Measurements from ENCODE around the gene MDC1. TPM values are rescaled to one million over a fixed set of nuclear protein-coding genes. Genes with fewer than 3 reads are reported as not detected.

MDC1 gene
- total RNA-seq, 4 donors from 2014 or later: 3.6 to 8.9 (median 6.2) TPM

GRCh38 chr6:30651143-30651542 is 65.9 kb downstream of the MDC1 start:
- in situ Hi-C loops (cut with MboI; ENCODE audit: low sequenced_read_pairs in 4 of 4): loop anchor here in 1 of 4 donors (25.0 kb wide), 1 partner anchor 436 kb away; no protein-coding TSS in a partner anchor
- Histone ChIP-seq H3K36me3 (peaks cover 2 to 63% of the 10 kb centered on the region in 2 donors), H3K27me3 (no peaks in the 10 kb centered on the region), H3K9me3 (no peaks in the 10 kb centered on the region), H3K4me1 (peaks cover 11 to 15% of the 10 kb centered on the region in 2 donors), H3K27ac (no peak overlapping the region), H3K4me3 (no peak overlapping the region)
- ATAC-seq (no peak), DNase-seq (no peak)
- intact Hi-C loops (cut with DNase I; ENCODE audit: low total_unique reads): no loop called here
- TF ChIP-seq, protein P1, sequence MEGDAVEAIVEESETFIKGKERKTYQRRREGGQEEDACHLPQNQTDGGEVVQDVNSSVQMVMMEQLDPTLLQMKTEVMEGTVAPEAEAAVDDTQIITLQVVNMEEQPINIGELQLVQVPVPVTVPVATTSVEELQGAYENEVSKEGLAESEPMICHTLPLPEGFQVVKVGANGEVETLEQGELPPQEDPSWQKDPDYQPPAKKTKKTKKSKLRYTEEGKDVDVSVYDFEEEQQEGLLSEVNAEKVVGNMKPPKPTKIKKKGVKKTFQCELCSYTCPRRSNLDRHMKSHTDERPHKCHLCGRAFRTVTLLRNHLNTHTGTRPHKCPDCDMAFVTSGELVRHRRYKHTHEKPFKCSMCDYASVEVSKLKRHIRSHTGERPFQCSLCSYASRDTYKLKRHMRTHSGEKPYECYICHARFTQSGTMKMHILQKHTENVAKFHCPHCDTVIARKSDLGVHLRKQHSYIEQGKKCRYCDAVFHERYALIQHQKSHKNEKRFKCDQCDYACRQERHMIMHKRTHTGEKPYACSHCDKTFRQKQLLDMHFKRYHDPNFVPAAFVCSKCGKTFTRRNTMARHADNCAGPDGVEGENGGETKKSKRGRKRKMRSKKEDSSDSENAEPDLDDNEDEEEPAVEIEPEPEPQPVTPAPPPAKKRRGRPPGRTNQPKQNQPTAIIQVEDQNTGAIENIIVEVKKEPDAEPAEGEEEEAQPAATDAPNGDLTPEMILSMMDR (IDR thresholded peaks at IDR 0.05 in 4 of 5, conservative IDR thresholded peaks at IDR 0.05 in 1 of 5): no peak
- no peak for TF ChIP-seq POLR2A (IDR thresholded peaks at IDR 0.05)

Other genes with a start within 250 kb of the MDC1 start
- gene HLA-E, start 227.8 kb downstream of the MDC1 start, total RNA-seq: 100 to 1,000 TPM; 135 to 248 (median 157) TPM
- 10 to 100 TPM; 13.2 to 16.0 (median 14.9) TPM for gene GNL1, start 160.8 kb downstream of the MDC1 start, total RNA-seq
- 1 to 10 TPM in 3 of 4 donors, under 1 TPM in 1; 0.75 to 1.6 (median 1.3) TPM for gene PRR3, start 160.0 kb downstream of the MDC1 start, total RNA-seq
- gene ABCF1, start 145.8 kb downstream of the MDC1 start, total RNA-seq: 100 to 1,000 TPM in 3 of 4 donors, 10 to 100 TPM in 1; 55.8 to 122 (median 111) TPM
- gene PPP1R10, start 100.0 kb downstream of the MDC1 start, total RNA-seq: 10 to 100 TPM; 24.1 to 31.5 (median 27.0) TPM
- gene MRPS18B, start 99.4 kb downstream of the MDC1 start, total RNA-seq: 100 to 1,000 TPM; 155 to 211 (median 167) TPM
- 1 to 10 TPM in 2 of 4 donors, under 1 TPM in 2; 0.73 to 7.8 (median 1.7) TPM for gene ATAT1, start 90.4 kb downstream of the MDC1 start, total RNA-seq
- gene C6orf136, start 70.1 kb downstream of the MDC1 start, total RNA-seq: 10 to 100 TPM; 11.2 to 24.9 (median 19.8) TPM
- 10 to 100 TPM; 39.1 to 74.8 (median 49.4) TPM for gene DHX16, start 44.3 kb downstream of the MDC1 start, total RNA-seq
- 10 to 100 TPM in 3 of 4 donors, 1 to 10 TPM in 1; 4.4 to 16.9 (median 12.4) TPM for gene PPP1R18, start 30.6 kb downstream of the MDC1 start, total RNA-seq
- gene NRM, start 26.3 kb downstream of the MDC1 start, total RNA-seq: 1 to 10 TPM in 3 of 4 donors, under 1 TPM in 1; 0.32 to 2.0 (median 1.4) TPM
- 100 to 1,000 TPM in 3 of 4 donors, 10 to 100 TPM in 1; 79.7 to 294 (median 193) TPM for gene TUBB, start 3.1 kb upstream of the MDC1 start, total RNA-seq
- 100 to 1,000 TPM in 3 of 4 donors, 10 to 100 TPM in 1; 96.9 to 127 (median 117) TPM for gene FLOT1, start 25.4 kb upstream of the MDC1 start, total RNA-seq
- gene IER3, start 27.3 kb upstream of the MDC1 start, total RNA-seq: 1 to 10 TPM in 3 of 4 donors, under 1 TPM in 1; 0.24 to 2.0 (median 1.4) TPM
- 10 to 100 TPM; 20.0 to 62.2 (median 59.3) TPM for gene DDR1, start 167.2 kb upstream of the MDC1 start, total RNA-seq
- 10 to 100 TPM in 1 of 4 donors, 1 to 10 TPM in 3; 5.7 to 20.7 (median 7.5) TPM for gene GTF2H4, start 190.9 kb upstream of the MDC1 start, total RNA-seq
- gene VARS2, start 197.0 kb upstream of the MDC1 start, total RNA-seq: 10 to 100 TPM; 16.0 to 38.5 (median 19.3) TPM
- not detected for gene SFTA2, start 214.9 kb upstream of the MDC1 start, total RNA-seq
- gene MUCL3, start 223.7 kb upstream of the MDC1 start, total RNA-seq: not detected

Measured in gastrocnemius medialis (tissue), 4 donors.